Stimulated activated naive B cell treated with anti-CD40 and anti-IgM and Interleukin-4, amounts not matched to agents 10 μg/mL and 1 μg/mL and 100 μg/mL, for 72 hours (primary cell): ENCODE measurements around the gene SEMA6B.

Experiments used
- ATAC-seq, 2 donors: fragments of 150-1000 bp; cut with Tn5 transposase; replicated peaks; 2 replicates each; pipeline ENCODE4 v1.10.0; 2021; ENCODE audit warnings: moderate library complexity in 1 of 2
- DNase-seq: peaks from one replicate; pipeline ENCODE4 v3.0.0; 2021
- H3K27ac Mint-ChIP-seq: one replicate; pipeline ENCODE4 v1.8.0; 2022; ENCODE audit warnings: mild to moderate bottlenecking, mixed read lengths
- H3K27me3 Mint-ChIP-seq, 2 donors: one replicate each; pipeline ENCODE4 v1.8.0; 2022; ENCODE audit warnings: mixed read lengths in 2 of 2
- H3K36me3 Mint-ChIP-seq, 2 donors: one replicate each; pipeline ENCODE4 v1.8.0; 2022; ENCODE audit warnings: mixed read lengths in 2 of 2, mild to moderate bottlenecking in 1 of 2
- H3K4me1 Mint-ChIP-seq, 2 donors: one replicate each; pipeline ENCODE4 v1.8.0; 2022; ENCODE audit warnings: mixed read lengths in 2 of 2, mild to moderate bottlenecking in 1 of 2
- H3K4me3 Mint-ChIP-seq, 2 donors: one replicate each; pipeline ENCODE4 v1.8.0; 2022; ENCODE audit warnings: mild to moderate bottlenecking in 2 of 2, mixed read lengths in 2 of 2, moderate library complexity in 1 of 2
- H3K9me3 Mint-ChIP-seq, 2 donors: one replicate each; pipeline ENCODE4 v1.8.0; 2022; ENCODE audit warnings: mixed read lengths in 2 of 2, mild to moderate bottlenecking in 1 of 2

The SEMA6B gene

GRCh38 chr19:4525563-4526002, 33.9 kb downstream of the SEMA6B start:
- peak in 1 of 2 donors; percentile 11 for ATAC-seq
- H3K36me3 Mint-ChIP-seq = no peaks in the 10 kb centered on the region
- H3K9me3 Mint-ChIP-seq = no peaks in the 10 kb centered on the region
- H3K27me3 Mint-ChIP-seq = peaks cover 0 to 16% of the 10 kb centered on the region in 2 donors
- peaks cover 0 to 2% of the 10 kb centered on the region in 2 donors for H3K4me1 Mint-ChIP-seq
- H3K27ac Mint-ChIP-seq = no peak overlapping the region
- no peak overlapping the region for H3K4me3 Mint-ChIP-seq
- DNase-seq = no peak

- Mint-ChIP-seq H3K9me3 (no peaks in the 10 kb centered on the region), H3K36me3 (no peaks in the 10 kb centered on the region), H3K27ac (no peak overlapping the region), H3K27me3 (peaks cover 0 to 13% of the 10 kb centered on the region in 2 donors), H3K4me1 (peaks cover 0 to 2% of the 10 kb centered on the region in 2 donors), H3K4me3 (no peak overlapping the region)
- peak; percentile 78 to 85 for ATAC-seq
- DNase-seq = peak; percentile 40
Measured at GRCh38 chr19:4524808-4525562, 34.5 kb downstream of the SEMA6B start.

- Mint-ChIP-seq H3K9me3 (no peaks in the 10 kb centered on the region), H3K27ac (no peak overlapping the region), H3K4me3 (no peak overlapping the region), H3K27me3 (peaks cover 0 to 11% of the 10 kb centered on the region in 2 donors), H3K4me1 (peaks cover 0 to 2% of the 10 kb centered on the region in 2 donors), H3K36me3 (no peaks in the 10 kb centered on the region)
- ATAC-seq (no peak), DNase-seq (no peak)
Measured at GRCh38 chr19:4523306-4524110, 36.0 kb downstream of the SEMA6B start.

- Mint-ChIP-seq H3K4me1 (peaks cover 0 to 2% of the 10 kb centered on the region in 2 donors), H3K9me3 (no peaks in the 10 kb centered on the region), H3K27me3 (peaks cover 0 to 11% of the 10 kb centered on the region in 2 donors), H3K36me3 (no peaks in the 10 kb centered on the region), H3K4me3 (no peak overlapping the region), H3K27ac (no peak overlapping the region)
- ATAC-seq = no peak
- no peak for DNase-seq
Measured at GRCh38 chr19:4522291-4523002, 37.0 kb downstream of the SEMA6B start.

- DNase-seq (no peak), ATAC-seq (no peak)
- Mint-ChIP-seq H3K4me1 (peaks cover 0 to 2% of the 10 kb centered on the region in 2 donors), H3K27ac (no peak overlapping the region), H3K9me3 (no peaks in the 10 kb centered on the region), H3K27me3 (peaks cover 0 to 15% of the 10 kb centered on the region in 2 donors), H3K36me3 (no peaks in the 10 kb centered on the region), H3K4me3 (no peak overlapping the region)
Measured at GRCh38 chr19:4521888-4522242, 37.6 kb downstream of the SEMA6B start.

GRCh38 chr19:4521170-4521887, 38.2 kb downstream of the SEMA6B start:
- no peak overlapping the region for H3K4me3 Mint-ChIP-seq
- peaks cover 0 to 15% of the 10 kb centered on the region in 2 donors for H3K27me3 Mint-ChIP-seq
- peaks cover 0 to 2% of the 10 kb centered on the region in 2 donors for H3K4me1 Mint-ChIP-seq
- no peaks in the 10 kb centered on the region for H3K36me3 Mint-ChIP-seq
- no peak overlapping the region for H3K27ac Mint-ChIP-seq
- ATAC-seq (no peak), DNase-seq (no peak)
- no peaks in the 10 kb centered on the region for H3K9me3 Mint-ChIP-seq

- no peaks in the 10 kb centered on the region for H3K36me3 Mint-ChIP-seq
- H3K9me3 Mint-ChIP-seq = no peaks in the 10 kb centered on the region
- H3K4me1 Mint-ChIP-seq = no peaks in the 10 kb centered on the region
- DNase-seq = no peak
- H3K27me3 Mint-ChIP-seq = peaks cover 5 to 15% of the 10 kb centered on the region in 2 donors
- no peak overlapping the region for H3K27ac Mint-ChIP-seq
- ATAC-seq = no peak
- no peak overlapping the region for H3K4me3 Mint-ChIP-seq
Measured at GRCh38 chr19:4519521-4520277, 39.8 kb downstream of the SEMA6B start.

GRCh38 chr19:4519172-4519496, 40.4 kb downstream of the SEMA6B start:
- Mint-ChIP-seq H3K36me3 (no peaks in the 10 kb centered on the region), H3K27me3 (peaks cover 5 to 15% of the 10 kb centered on the region in 2 donors), H3K4me3 (no peak overlapping the region), H3K4me1 (no peaks in the 10 kb centered on the region), H3K27ac (no peak overlapping the region), H3K9me3 (no peaks in the 10 kb centered on the region)
- ATAC-seq (no peak), DNase-seq (no peak)

GRCh38 chr19:4518345-4519171, 40.9 kb downstream of the SEMA6B start, which contains the start of gene PLIN4:
Gene PLIN4, minus strand, starts transcription at chr19:4518486. Its CDS starts 214 bp downstream, at chr19:4518272.
- peak in 1 of 2 donors; percentile 5 for ATAC-seq
- no peak for DNase-seq
- no peaks in the 10 kb centered on the region for H3K4me1 Mint-ChIP-seq
- peak within 1 kb of the TSS; percentile 4 for H3K27ac Mint-ChIP-seq
- no peaks in the 10 kb centered on the region for H3K9me3 Mint-ChIP-seq
- no peak within 1 kb of the TSS for H3K4me3 Mint-ChIP-seq
- no peaks in the 10 kb centered on the region for H3K36me3 Mint-ChIP-seq
- H3K27me3 Mint-ChIP-seq = peaks cover 5 to 15% of the 10 kb centered on the region in 2 donors

- DNase-seq = no peak
- Mint-ChIP-seq H3K4me3 (no peak overlapping the region), H3K4me1 (no peaks in the 10 kb centered on the region), H3K9me3 (no peaks in the 10 kb centered on the region), H3K27ac (no peak overlapping the region), H3K27me3 (peaks cover 5 to 15% of the 10 kb centered on the region in 2 donors), H3K36me3 (no peaks in the 10 kb centered on the region)
- no peak for ATAC-seq
Measured at GRCh38 chr19:4517451-4518057, 41.9 kb downstream of the SEMA6B start.

- no peaks in the 10 kb centered on the region for H3K4me1 Mint-ChIP-seq
- peak in 1 of 2 donors; percentile 33 for ATAC-seq
Measured at GRCh38 chr19:4516939-4517300, 42.6 kb downstream of the SEMA6B start.

GRCh38 chr19:4516199-4516938, 43.1 kb downstream of the SEMA6B start:
- Mint-ChIP-seq H3K4me1 (no peaks in the 10 kb centered on the region), H3K27ac (no peak overlapping the region), H3K4me3 (no peak overlapping the region), H3K27me3 (peaks cover 5 to 13% of the 10 kb centered on the region in 2 donors), H3K9me3 (no peaks in the 10 kb centered on the region), H3K36me3 (no peaks in the 10 kb centered on the region)
- DNase-seq (no peak), ATAC-seq (peak in 1 of 2 donors; percentile 27)

More at GRCh38 chr19:4516939-4517300, 42.6 kb downstream of the SEMA6B start:
- no peaks in the 10 kb centered on the region for H3K9me3 Mint-ChIP-seq
- peaks cover 5 to 15% of the 10 kb centered on the region in 2 donors for H3K27me3 Mint-ChIP-seq
- no peak overlapping the region for H3K27ac Mint-ChIP-seq
- no peaks in the 10 kb centered on the region for H3K36me3 Mint-ChIP-seq
- no peak for DNase-seq
- no peak overlapping the region for H3K4me3 Mint-ChIP-seq
